ENCODE measurements around the gene FOXA1. TPM values are rescaled to one million over a fixed set of nuclear protein-coding genes. Genes with fewer than 3 reads are reported as not detected.

Gene FOXA1
- total RNA-seq, 1 experiment from 2014 or later: 8.7 TPM

DNA sequence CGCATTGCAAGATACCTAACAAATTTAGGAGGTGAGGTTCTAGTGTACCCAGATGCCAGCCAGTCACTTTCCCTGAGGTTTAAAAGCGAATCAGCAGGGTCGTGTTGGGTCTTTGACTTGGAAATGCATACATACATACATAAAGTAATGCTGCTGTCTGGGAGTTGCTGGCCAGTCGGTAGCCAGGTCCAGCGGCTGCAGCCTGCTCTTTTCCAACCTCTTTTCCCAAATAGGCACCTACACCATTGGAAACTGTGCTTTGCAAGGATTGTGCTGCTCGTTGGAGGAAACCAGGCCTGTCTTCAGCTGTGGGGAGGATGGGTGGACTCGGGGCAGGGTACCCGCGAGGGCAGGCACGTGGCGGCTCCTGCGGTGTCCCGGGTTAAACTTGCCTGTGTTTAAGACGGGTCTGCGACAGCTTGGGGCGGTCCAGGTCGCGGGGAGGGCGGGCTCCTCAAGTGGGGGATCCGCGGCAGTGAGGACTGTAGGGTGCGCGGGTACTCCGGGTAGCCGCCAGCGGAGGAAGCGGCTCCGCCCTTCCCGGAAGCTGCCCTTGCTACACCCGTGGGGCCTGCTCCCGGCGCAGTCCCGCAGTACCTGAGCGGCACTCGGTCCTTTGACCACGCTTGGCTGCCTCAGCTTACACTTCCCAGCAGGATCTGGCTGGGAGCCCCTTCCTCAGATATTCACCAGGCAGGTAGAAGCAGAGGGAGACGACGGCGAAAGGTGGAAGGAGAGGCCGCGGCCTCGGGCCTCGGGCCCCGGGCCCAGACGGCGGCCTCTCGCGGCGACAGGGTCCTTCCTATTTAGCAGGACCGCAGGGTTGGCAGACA lies 3.1 kb upstream of the FOXA1 start:
- no peaks in the 10 kb centered on the region for H3K36me3 ChIP-seq (ENCODE audit: control insufficient read depth, insufficient read depth, low read length)
- H3K9me3 ChIP-seq (ENCODE audit: control insufficient read depth, insufficient read depth, low read depth, low read length): no peaks in the 10 kb centered on the region
- DNase-seq (ENCODE audit: low read depth, low spot score) (no peak), ATAC-seq (no peak)
- in situ Hi-C loops (cut with HindIII; ENCODE audit: low pct_unique_long_range_greater_than_20kb, low sequenced_read_pairs): no loop called here
- H3K27me3 ChIP-seq (ENCODE audit: control insufficient read depth, insufficient read depth, low read length): peaks cover 3% of the 10 kb centered on the region
- intact Hi-C loops (cut with micrococcal nuclease; ENCODE audit: unreplicated experiment): no loop called here
- H3K4me3 ChIP-seq (ENCODE audit: low read depth in 2 of 2, low read length in 2 of 2): no peak overlapping the region
- ChIA-PET CTCF (no interaction called here), POLR2A (no interaction called here)
- no peaks in the 10 kb centered on the region for H3K4me1 ChIP-seq (ENCODE audit: control insufficient read depth, insufficient read depth, low read length)
- no peak overlapping the region for H3K27ac ChIP-seq (ENCODE audit: low read length)
- TF ChIP-seq POLR2AphosphoS5 (IDR thresholded peaks at IDR 0.05; ENCODE audit: low read depth, low read length): no peak
- TF ChIP-seq, protein P1, sequence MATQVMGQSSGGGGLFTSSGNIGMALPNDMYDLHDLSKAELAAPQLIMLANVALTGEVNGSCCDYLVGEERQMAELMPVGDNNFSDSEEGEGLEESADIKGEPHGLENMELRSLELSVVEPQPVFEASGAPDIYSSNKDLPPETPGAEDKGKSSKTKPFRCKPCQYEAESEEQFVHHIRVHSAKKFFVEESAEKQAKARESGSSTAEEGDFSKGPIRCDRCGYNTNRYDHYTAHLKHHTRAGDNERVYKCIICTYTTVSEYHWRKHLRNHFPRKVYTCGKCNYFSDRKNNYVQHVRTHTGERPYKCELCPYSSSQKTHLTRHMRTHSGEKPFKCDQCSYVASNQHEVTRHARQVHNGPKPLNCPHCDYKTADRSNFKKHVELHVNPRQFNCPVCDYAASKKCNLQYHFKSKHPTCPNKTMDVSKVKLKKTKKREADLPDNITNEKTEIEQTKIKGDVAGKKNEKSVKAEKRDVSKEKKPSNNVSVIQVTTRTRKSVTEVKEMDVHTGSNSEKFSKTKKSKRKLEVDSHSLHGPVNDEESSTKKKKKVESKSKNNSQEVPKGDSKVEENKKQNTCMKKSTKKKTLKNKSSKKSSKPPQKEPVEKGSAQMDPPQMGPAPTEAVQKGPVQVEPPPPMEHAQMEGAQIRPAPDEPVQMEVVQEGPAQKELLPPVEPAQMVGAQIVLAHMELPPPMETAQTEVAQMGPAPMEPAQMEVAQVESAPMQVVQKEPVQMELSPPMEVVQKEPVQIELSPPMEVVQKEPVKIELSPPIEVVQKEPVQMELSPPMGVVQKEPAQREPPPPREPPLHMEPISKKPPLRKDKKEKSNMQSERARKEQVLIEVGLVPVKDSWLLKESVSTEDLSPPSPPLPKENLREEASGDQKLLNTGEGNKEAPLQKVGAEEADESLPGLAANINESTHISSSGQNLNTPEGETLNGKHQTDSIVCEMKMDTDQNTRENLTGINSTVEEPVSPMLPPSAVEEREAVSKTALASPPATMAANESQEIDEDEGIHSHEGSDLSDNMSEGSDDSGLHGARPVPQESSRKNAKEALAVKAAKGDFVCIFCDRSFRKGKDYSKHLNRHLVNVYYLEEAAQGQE (IDR thresholded peaks at IDR 0.05; ENCODE audit: insufficient read depth in 1 of 2, low read depth in 2 of 2, low read length in 1 of 2): no peak
- no peak for TF ChIP-seq SIN3A (IDR thresholded peaks at IDR 0.05; ENCODE audit: borderline replicate concordance, insufficient read depth, low read depth, low read length)
- no peak for TF ChIP-seq CTCF (IDR thresholded peaks at IDR 0.05)
- TF ChIP-seq TCF7L2 (IDR thresholded peaks at IDR 0.05; ENCODE audit: low read depth, low read length): no peak
- BruUV-seq (replicated peaks): no TSS peak

- intact Hi-C loops (cut with micrococcal nuclease; ENCODE audit: unreplicated experiment): no loop called here
- no peaks in the 10 kb centered on the region for H3K4me1 ChIP-seq (ENCODE audit: control insufficient read depth, insufficient read depth, low read length)
- no peaks in the 10 kb centered on the region for H3K36me3 ChIP-seq (ENCODE audit: control insufficient read depth, insufficient read depth, low read length)
- no TSS peak for BruUV-seq (replicated peaks)
- no peaks in the 10 kb centered on the region for H3K9me3 ChIP-seq (ENCODE audit: control insufficient read depth, insufficient read depth, low read depth, low read length)
- peaks cover 3% of the 10 kb centered on the region for H3K27me3 ChIP-seq (ENCODE audit: control insufficient read depth, insufficient read depth, low read length)
- no peak overlapping the region for H3K4me3 ChIP-seq (ENCODE audit: low read depth in 2 of 2, low read length in 2 of 2)
- ChIA-PET CTCF (interaction anchor here (0.7 kb wide), 1 partner anchor 52 kb away, joined by 4 read pairs; no protein-coding TSS in a partner anchor), POLR2A (no interaction called here)
- ATAC-seq: no peak
- TF ChIP-seq CTCF (IDR thresholded peaks at IDR 0.05) (0 out of 2 replicates have a peak, but pooled peaks have one; percentile 16), POLR2AphosphoS5 (IDR thresholded peaks at IDR 0.05; ENCODE audit: low read depth, low read length) (no peak)
- no peak overlapping the region for H3K27ac ChIP-seq (ENCODE audit: low read length)
- DNase-seq (ENCODE audit: low read depth, low spot score): no peak
- in situ Hi-C loops (cut with HindIII; ENCODE audit: low pct_unique_long_range_greater_than_20kb, low sequenced_read_pairs): no loop called here
Measured at GRCh38 chr14:37597538-37597913, 2.5 kb upstream of the FOXA1 start.
